H9 (cell line): Measurements from ENCODE around the gene DIP2A. TPM values are rescaled to one million over a fixed set of nuclear protein-coding genes. Genes with fewer than 3 reads are reported as not detected.
A peak's percentile ranks its signal among the peaks of the same experiment; 100 is the strongest.

Experiments
- DNase-seq: peaks from one replicate; pipeline ENCODE4 v3.0.0-alpha.2; 2017
- H2AFZ ChIP-seq: one replicate; pipeline ENCODE4 v1.6.1; 2013; ENCODE audit warnings: mild to moderate bottlenecking, low read length, control low read depth, moderate library complexity
- H2AK5ac ChIP-seq: 2 replicates; pipeline ENCODE4 v1.6.1; 2013; ENCODE audit warnings: low read length, control low read depth, mixed read lengths; ENCODE audit not compliant: insufficient read length
- H2BK120ac ChIP-seq: one replicate; pipeline ENCODE4 v1.6.1; 2013; ENCODE audit warnings: low read depth, mild to moderate bottlenecking, low read length, control low read depth, inconsistent platforms; ENCODE audit not compliant: poor library complexity, severe bottlenecking
- H2BK12ac ChIP-seq: 2 replicates; pipeline ENCODE4 v1.6.1; 2013; ENCODE audit warnings: low read length, control low read depth, mixed read lengths, low read depth; ENCODE audit not compliant: insufficient read length
- H2BK15ac ChIP-seq: 2 replicates; pipeline ENCODE4 v1.6.1; 2013; ENCODE audit warnings: low read depth, low read length, control low read depth
- H2BK20ac ChIP-seq: one replicate; pipeline ENCODE4 v1.6.1; 2013; ENCODE audit warnings: low read depth, mild to moderate bottlenecking, low read length, control low read depth, inconsistent platforms; ENCODE audit not compliant: poor library complexity, severe bottlenecking
- H2BK5ac ChIP-seq: 2 replicates; pipeline ENCODE4 v1.6.1; 2013; ENCODE audit warnings: low read length, control low read depth, mixed read lengths; ENCODE audit not compliant: insufficient read length
- H3K14ac ChIP-seq: 2 replicates; pipeline ENCODE4 v1.6.1; 2013; ENCODE audit warnings: low read length, control low read depth; ENCODE audit not compliant: insufficient read depth
- H3K18ac ChIP-seq: 2 replicates; pipeline ENCODE4 v1.6.1; 2013; ENCODE audit warnings: low read depth, mild to moderate bottlenecking, mixed read lengths, low read length, control low read depth; ENCODE audit not compliant: insufficient read length
- H3K23ac ChIP-seq: 2 replicates; pipeline ENCODE4 v1.6.1; 2013; ENCODE audit warnings: low read length, control low read depth, mixed read lengths, low read depth; ENCODE audit not compliant: insufficient read length
- H3K23me2 ChIP-seq: 2 replicates; pipeline ENCODE4 v1.6.1; 2013; ENCODE audit warnings: low read depth, mild to moderate bottlenecking, mixed read lengths, low read length, control low read depth; ENCODE audit not compliant: insufficient read length, poor library complexity, severe bottlenecking
- H3K27ac ChIP-seq: 2 replicates; pipeline ENCODE4 v1.5.1; 2013; ENCODE audit warnings: low read length, control low read depth, mixed read lengths, low read depth; ENCODE audit not compliant: insufficient read length
- H3K27me3 ChIP-seq: 2 replicates; pipeline ENCODE4 v1.6.1; 2013; ENCODE audit warnings: low read length, control low read depth, inconsistent platforms; ENCODE audit not compliant: insufficient read depth
- H3K4ac ChIP-seq: 2 replicates; pipeline ENCODE4 v1.6.1; 2013; ENCODE audit warnings: low read depth, mild to moderate bottlenecking, control low read depth, inconsistent platforms, low read length, moderate library complexity
- H3K4me1 ChIP-seq: 2 replicates; pipeline ENCODE4 v1.6.1; 2013; ENCODE audit warnings: low read length, control low read depth, inconsistent platforms; ENCODE audit not compliant: insufficient read depth
- H3K4me2 ChIP-seq: 2 replicates; pipeline ENCODE4 v1.6.1; 2013; ENCODE audit warnings: low read length, control low read depth, mixed read lengths; ENCODE audit not compliant: insufficient read length, insufficient read depth
- H3K56ac ChIP-seq: 2 replicates; pipeline ENCODE4 v1.6.1; 2013; ENCODE audit warnings: low read depth, mild to moderate bottlenecking, mixed read lengths, low read length, control low read depth; ENCODE audit not compliant: insufficient read length
- H3K79me1 ChIP-seq: 2 replicates; pipeline ENCODE4 v1.6.1; 2013; ENCODE audit warnings: low read depth, mild to moderate bottlenecking, moderate library complexity, low read length, control low read depth, inconsistent platforms; ENCODE audit not compliant: insufficient read depth, poor library complexity, severe bottlenecking
- H3K79me2 ChIP-seq: 2 replicates; pipeline ENCODE4 v1.6.1; 2013; ENCODE audit warnings: low read length, control low read depth, inconsistent platforms; ENCODE audit not compliant: insufficient read depth
- H3K9ac ChIP-seq: 2 replicates; pipeline ENCODE4 v1.6.1; 2013; ENCODE audit warnings: low read length, control low read depth, mixed read lengths; ENCODE audit not compliant: insufficient read length; ENCODE audit errors: extremely low read depth
- H3K9me3 ChIP-seq: one replicate; pipeline ENCODE4 v1.6.1; 2013; ENCODE audit warnings: low read depth, low read length, inconsistent platforms; ENCODE audit not compliant: control insufficient read depth
- H3T11ph ChIP-seq: one replicate; pipeline ENCODE4 v1.6.1; 2013; ENCODE audit warnings: mild to moderate bottlenecking, low read length, control low read depth, inconsistent platforms
- H4K20me1 ChIP-seq: one replicate; pipeline ENCODE4 v1.6.1; 2013; ENCODE audit not compliant: control insufficient read depth, insufficient read length, insufficient read depth
- H4K5ac ChIP-seq: 2 replicates; pipeline ENCODE4 v1.6.1; 2013; ENCODE audit warnings: low read depth, mild to moderate bottlenecking, mixed read lengths, low read length, control low read depth; ENCODE audit not compliant: insufficient read length
- H4K8ac ChIP-seq: replicated peaks from 2 replicates; pipeline ENCODE4 v1.6.1; 2013; ENCODE audit warnings: low read length, control low read depth, mixed read lengths, low read depth; ENCODE audit not compliant: insufficient read length
- H4K91ac ChIP-seq: 2 replicates; pipeline ENCODE4 v1.6.1; 2013; ENCODE audit warnings: low read depth, mild to moderate bottlenecking, moderate library complexity, mixed read lengths, low read length, control low read depth; ENCODE audit not compliant: insufficient read length
- H3K27ac Mint-ChIP-seq, 3 experiments: 2 replicates in 2 of 3; 3 replicates in 1 of 3; pipeline ENCODE4 v1.8.0; 2020 to 2021; ENCODE audit warnings: mixed read lengths in 3 of 3, mild to moderate bottlenecking in 1 of 3, moderate library complexity in 1 of 3
- H3K27me3 Mint-ChIP-seq: 2 replicates; pipeline ENCODE4 v1.8.0; 2021; ENCODE audit warnings: low read depth, mild to moderate bottlenecking, moderate library complexity, mixed read lengths
- H3K36me3 Mint-ChIP-seq, 3 experiments: 2 replicates in 2 of 3; 3 replicates in 1 of 3; pipeline ENCODE4 v1.8.0; 2020 to 2021; ENCODE audit warnings: low read depth in 3 of 3, mixed read lengths in 3 of 3; ENCODE audit not compliant: insufficient read depth in 1 of 3
- H3K4me1 Mint-ChIP-seq, 2 experiments: 2 replicates each; pipeline ENCODE4 v1.8.0; 2020; ENCODE audit warnings: mixed read lengths in 2 of 2
- H3K4me3 Mint-ChIP-seq, 2 experiments: 2 replicates in 1 of 2; 3 replicates in 1 of 2; pipeline ENCODE4 v1.8.0; 2020 to 2021; ENCODE audit warnings: mild to moderate bottlenecking in 2 of 2, mixed read lengths in 2 of 2, moderate library complexity in 1 of 2
- H3K9me3 Mint-ChIP-seq, 2 experiments: 2 replicates in 1 of 2; 3 replicates in 1 of 2; pipeline ENCODE4 v1.8.0; 2020; ENCODE audit warnings: mild to moderate bottlenecking in 2 of 2, mixed read lengths in 2 of 2, moderate library complexity in 1 of 2
- CTCF ChIP-seq: fragments of 200-600 bp; sonication (generic); conservative IDR thresholded peaks from 3 replicates; pipeline ENCODE4 v1.8.0; 2021; ENCODE audit warnings: antibody characterized with exemption, mild to moderate bottlenecking
- WGBS: extraction: QIAGEN DNeasy Blood & Tissue Kit; methylation state at CpG from one replicate; pipeline ENCODE4 v1.1.7; 2013; ENCODE audit warnings: missing lambda C conversion rate, low lambda C conversion rate, mixed read lengths; ENCODE audit not compliant: insufficient read length; ENCODE audit errors: extremely low coverage; 5-methylcytosine and 5-hydroxymethylcytosine counted together
- total RNA-seq: library from RNA; stranded (reverse); gene quantifications from 2 replicates; pipeline ENCODE4 v1.2.1, GENCODE V29; 2021

The DIP2A gene
- total RNA-seq, 1 experiment from 2014 or later = 25.2 TPM

GRCh38 chr21:46532080-46532479, 73.4 kb downstream of the DIP2A start:
- no peak overlapping the region for H4K8ac ChIP-seq
- no peaks in the 10 kb centered on the region for H3K79me2 ChIP-seq
- Mint-ChIP-seq H3K36me3 (peaks cover 2 to 40% (median 20%) of the 10 kb centered on the region in 3 experiments; a peak in 5 of 7 replicates), H3K4me1 (0 out of 4 replicates have a peak, but pooled peaks cover 0 to 4% of the 10 kb centered on the region in 2 experiments), H3K9me3 (no peaks in the 10 kb centered on the region), H3K27ac (no peak overlapping the region), H3K27me3 (no peaks in the 10 kb centered on the region; the same call in 1 of the 2 replicates), H3K4me3 (no peak overlapping the region)
- H2BK20ac ChIP-seq = no peak overlapping the region
- H4K91ac ChIP-seq = no peak overlapping the region
- H3K27me3 ChIP-seq = no peaks in the 10 kb centered on the region
- H3K27ac ChIP-seq = no peak overlapping the region
- DNase-seq = no peak
- H2AK5ac ChIP-seq = no peak overlapping the region
- no peaks in the 10 kb centered on the region for H3K79me1 ChIP-seq
- H3K18ac ChIP-seq = no peak overlapping the region
- peak; percentile 30; the same call in 1 of the 3 replicates for TF ChIP-seq CTCF
- H2BK120ac ChIP-seq = no peak overlapping the region
- H3K9ac ChIP-seq = no peak overlapping the region
- no peak overlapping the region for H3K56ac ChIP-seq
- no peak overlapping the region for H3K4ac ChIP-seq
- H2BK15ac ChIP-seq = no peak overlapping the region
- no peaks in the 10 kb centered on the region for H3K23me2 ChIP-seq
- H2AFZ ChIP-seq = no peak overlapping the region
- no CpG with 5 or more reads among the region's 7 CpGs for WGBS
- no peaks in the 10 kb centered on the region for H4K20me1 ChIP-seq
- H3T11ph ChIP-seq = no peak overlapping the region
- H3K4me2 ChIP-seq = no peak overlapping the region
- H3K4me1 ChIP-seq = no peaks in the 10 kb centered on the region
- no peak overlapping the region for H3K14ac ChIP-seq
- H2BK12ac ChIP-seq = no peak overlapping the region
- H3K23ac ChIP-seq = no peak overlapping the region
- no peak overlapping the region for H4K5ac ChIP-seq
- no peaks in the 10 kb centered on the region for H3K9me3 ChIP-seq
- no peak overlapping the region for H2BK5ac ChIP-seq
